Right lobe of liver (tissue), 6 donors: Measurements from ENCODE around the gene C2orf69. TPM values are rescaled to one million over a fixed set of nuclear protein-coding genes. Genes with fewer than 3 reads are reported as not detected.

ENCODE experiments used
- ATAC-seq, 4 donors: fragments of 200-7000 bp; cut with Tn5 transposase; one replicate each; pipeline ENCODE4 v1.9.1; 2020; ENCODE audit warnings: mild to moderate bottlenecking in 4 of 4, moderate library complexity in 4 of 4
- DNase-seq, 3 donors: peaks; one replicate each; pipeline ENCODE4 v3.0.0-alpha.2; 2020
- H3K27ac ChIP-seq, 3 donors: fragments of 200-600 bp; one replicate each; pipeline ENCODE4 v1.8.0; 2022
- H3K27me3 ChIP-seq, 2 donors: fragments of 200-600 bp; one replicate each; pipeline ENCODE4 v1.8.0; 2022
- H3K36me3 ChIP-seq, 4 donors: fragments of 200-600 bp; sonication (generic) in 1 of 4; one replicate each; pipeline versions ENCODE4 v1.5.1 to v1.8.0; 2017 to 2022; ENCODE audit warnings: control low read depth in 1 of 4
- H3K4me1 ChIP-seq, 4 donors: fragments of 200-600 bp; sonication (generic) in 1 of 4; one replicate each; pipeline versions ENCODE4 v1.5.1 to v1.8.0; 2017 to 2022; ENCODE audit warnings: control low read depth in 1 of 4
- H3K4me3 ChIP-seq, 3 donors: fragments of 200-600 bp; one replicate each; pipeline ENCODE4 v1.8.0; 2022
- H3K9me3 ChIP-seq, 4 donors: fragments of 200-600 bp; sonication (generic) in 1 of 4; one replicate each; pipeline versions ENCODE4 v1.5.1 to v1.8.0; 2017 to 2022; ENCODE audit warnings: control low read depth in 1 of 4
- CTCF ChIP-seq, 4 donors: fragments of 200-600 bp in 3 of 4; fragments of 450-650 bp in 1 of 4; IDR thresholded peaks; one replicate each; pipeline versions ENCODE4 v1.5.1 to v1.8.0; 2016 to 2022; ENCODE audit warnings: antibody characterized with exemption in 4 of 4, mild to moderate bottlenecking in 2 of 4
- POLR2A ChIP-seq: fragments of 450-650 bp; IDR thresholded peaks from one replicate; pipeline ENCODE4 v1.6.1; 2017; ENCODE audit warnings: antibody characterized with exemption, mild to moderate bottlenecking
- WGBS: methylation state at CpG from one replicate; pipeline ENCODE4 v1.1.6; 2018; ENCODE audit warnings: low coverage, low lambda C conversion rate; ENCODE audit not compliant: insufficient coverage; ENCODE audit errors: missing lambda C conversion rate; 5-methylcytosine and 5-hydroxymethylcytosine counted together
- intact Hi-C, 2 donors: fragments of 100-400 bp; cut with DNase I; formaldehyde crosslinking; loops; one replicate each; pipeline versions ENCODE4 v1.11.2 to v1.14.1; 2022
- total RNA-seq, 6 experiments: library from RNA; depleted of rRNA in 2 of 6; stranded (reverse); fragments of >200 nt in 2 of 6; fragmentation: NEBNext Ultra II Directional in 3 of 6; extraction: Animal tissue kit (Norgen Biotek cat#: 25700) in 3 of 6; gene quantifications; one replicate each; pipeline versions ENCODE4 v1.1.0 to v1.2.4, GENCODE V29; 2016 to 2023
- donor health status: DM: no; HTN: yes; CAD: no.
- donor health status: DM: no; HTN: no; CAD: no.
- donor health status: DM: no; HTN: no; CAD: no.
- donor health status: DM: no; HTN: yes; CAD: no.
- donor health status: DM: no; HTN: yes; CAD: no.

C2orf69 gene
- total RNA-seq, 6 experiments from 2014 or later: 5.8 to 7.9 (median 6.9) TPM

- H3K27me3 ChIP-seq: no peaks in the 10 kb centered on the region
- TF ChIP-seq CTCF (IDR thresholded peaks at IDR 0.05) (no peak), POLR2A (no peak)
- intact Hi-C loops: no loop called here
- no peak overlapping the region for H3K27ac ChIP-seq
- no peaks in the 10 kb centered on the region for H3K36me3 ChIP-seq
- no peak for DNase-seq
- 56% methylated on average over 1 of the region's 1 CpG for WGBS
- H3K4me3 ChIP-seq: no peak overlapping the region
- no peaks in the 10 kb centered on the region for H3K9me3 ChIP-seq
- no peak for ATAC-seq
- H3K4me1 ChIP-seq: no peaks in the 10 kb centered on the region
Measured at GRCh38 chr2:199869227-199869541, 41.9 kb upstream of the C2orf69 start.

GRCh38 chr2:199869653-199870052 is 41.4 kb upstream of the C2orf69 start:
- no peaks in the 10 kb centered on the region for H3K9me3 ChIP-seq
- H3K27ac ChIP-seq: no peak overlapping the region
- 46% methylated on average over 1 of the region's 1 CpG for WGBS
- ATAC-seq (no peak), DNase-seq (no peak)
- H3K27me3 ChIP-seq: no peaks in the 10 kb centered on the region
- intact Hi-C loops: no loop called here
- TF ChIP-seq POLR2A (no peak), CTCF (IDR thresholded peaks at IDR 0.05) (no peak)
- H3K4me3 ChIP-seq: no peak overlapping the region
- H3K36me3 ChIP-seq: no peaks in the 10 kb centered on the region
- H3K4me1 ChIP-seq: no peaks in the 10 kb centered on the region

GRCh38 chr2:199870581-199870980 is 40.5 kb upstream of the C2orf69 start:
- intact Hi-C loops: no loop called here
- 59% methylated on average over 1 of the region's 1 CpG for WGBS
- H3K36me3 ChIP-seq: no peaks in the 10 kb centered on the region
- TF ChIP-seq CTCF (IDR thresholded peaks at IDR 0.05) (no peak), POLR2A (no peak)
- DNase-seq (no peak), ATAC-seq (no peak)
- H3K27ac ChIP-seq: no peak overlapping the region
- H3K4me1 ChIP-seq: no peaks in the 10 kb centered on the region
- no peaks in the 10 kb centered on the region for H3K27me3 ChIP-seq
- H3K9me3 ChIP-seq: no peaks in the 10 kb centered on the region
- H3K4me3 ChIP-seq: no peak overlapping the region

- Histone ChIP-seq H3K36me3 (no peaks in the 10 kb centered on the region), H3K4me3 (no peak overlapping the region), H3K9me3 (no peaks in the 10 kb centered on the region), H3K27me3 (no peaks in the 10 kb centered on the region), H3K4me1 (no peaks in the 10 kb centered on the region), H3K27ac (no peak overlapping the region)
- TF ChIP-seq POLR2A (no peak), CTCF (IDR thresholded peaks at IDR 0.05) (no peak)
- 100% methylated on average over 1 of the region's 1 CpG for WGBS
- intact Hi-C loops: no loop called here
- DNase-seq (no peak), ATAC-seq (no peak)
Measured at GRCh38 chr2:199874209-199874608, 36.9 kb upstream of the C2orf69 start.

- H3K27ac ChIP-seq: no peak overlapping the region
- no peaks in the 10 kb centered on the region for H3K36me3 ChIP-seq
- no peak overlapping the region for H3K4me3 ChIP-seq
- H3K27me3 ChIP-seq: no peaks in the 10 kb centered on the region
- intact Hi-C loops: no loop called here
- 88% methylated on average over 1 of the region's 1 CpG for WGBS
- H3K4me1 ChIP-seq: no peaks in the 10 kb centered on the region
- DNase-seq (no peak), ATAC-seq (no peak)
- no peak for TF ChIP-seq CTCF (IDR thresholded peaks at IDR 0.05)
- TF ChIP-seq POLR2A: no peak
- H3K9me3 ChIP-seq: no peaks in the 10 kb centered on the region
Measured at GRCh38 chr2:199875400-199875799, 35.7 kb upstream of the C2orf69 start.
